GM23248 (cell line): ENCODE data around the gene SPSB4. TPM values are rescaled to one million over a fixed set of nuclear protein-coding genes. Genes with fewer than 3 reads are reported as not detected.

Source experiments
- DNase-seq: peaks from one replicate; pipeline ENCODE4 v3.0.0-alpha.2; 2015
- H2AFZ ChIP-seq: fragments of 200-600 bp; sonication (generic); 2 replicates; pipeline ENCODE4 v1.6.1; 2016; ENCODE audit warnings: antibody characterized with exemption
- H3F3A ChIP-seq: fragments of 200-600 bp; sonication (generic); 2 replicates; pipeline ENCODE4 v1.6.1; 2016; ENCODE audit warnings: mild to moderate bottlenecking, antibody characterized with exemption, mixed run types; ENCODE audit not compliant: insufficient read depth
- H3K27ac ChIP-seq: fragments of 200-600 bp; sonication (generic); 2 replicates; pipeline ENCODE4 v1.5.1; 2016; ENCODE audit warnings: mild to moderate bottlenecking
- H3K27me3 ChIP-seq: fragments of 200-600 bp; sonication (generic); replicated peaks from 2 replicates; pipeline ENCODE4 v1.6.1; 2016; ENCODE audit warnings: mild to moderate bottlenecking; ENCODE audit not compliant: insufficient read depth
- H3K36me3 ChIP-seq: fragments of 200-600 bp; sonication (generic); 2 replicates; pipeline ENCODE4 v1.6.1; 2016; ENCODE audit warnings: low read depth, mild to moderate bottlenecking
- H3K4me1 ChIP-seq: fragments of 200-600 bp; sonication (generic); 2 replicates; pipeline ENCODE4 v1.6.1; 2016; ENCODE audit warnings: mild to moderate bottlenecking; ENCODE audit not compliant: insufficient read depth
- H3K4me2 ChIP-seq: fragments of 200-600 bp; sonication (generic); one replicate; pipeline ENCODE4 v1.6.1; 2016; ENCODE audit warnings: mild to moderate bottlenecking; ENCODE audit not compliant: unreplicated experiment
- H3K4me3 ChIP-seq: fragments of 200-600 bp; sonication (generic); 2 replicates; pipeline ENCODE4 v1.5.1; 2016; ENCODE audit warnings: mild to moderate bottlenecking
- H3K79me2 ChIP-seq: fragments of 200-600 bp; sonication (generic); 2 replicates; pipeline ENCODE4 v1.6.1; 2016; ENCODE audit warnings: mild to moderate bottlenecking; ENCODE audit not compliant: insufficient read depth
- H3K9ac ChIP-seq: fragments of 200-600 bp; sonication (generic); 2 replicates; pipeline ENCODE4 v1.6.1; 2016; ENCODE audit warnings: mild to moderate bottlenecking
- H3K9me2 ChIP-seq: fragments of 200-600 bp; sonication (generic); 2 replicates; pipeline ENCODE4 v1.6.1; 2016; ENCODE audit warnings: mixed run types, mild to moderate bottlenecking, moderate library complexity; ENCODE audit not compliant: insufficient read depth
- H3K9me3 ChIP-seq: fragments of 200-600 bp; sonication (generic); one replicate; pipeline ENCODE4 v1.6.1; 2017; ENCODE audit warnings: low read depth
- H4K20me1 ChIP-seq: fragments of 200-600 bp; sonication (generic); 2 replicates; pipeline ENCODE4 v1.6.0; 2016; ENCODE audit not compliant: insufficient read depth
- EZH2 ChIP-seq: fragments of 200-600 bp; sonication (generic); IDR thresholded peaks from 2 replicates; pipeline ENCODE4 v1.6.1; 2018; ENCODE audit warnings: antibody characterized with exemption, mild to moderate bottlenecking; ENCODE audit not compliant: insufficient read depth, poor library complexity, severe bottlenecking
- EZH2phosphoT487 ChIP-seq: fragments of 200-600 bp; sonication (generic); IDR thresholded peaks from 2 replicates; pipeline ENCODE4 v1.6.1; 2018; ENCODE audit warnings: antibody characterized with exemption, moderate library complexity, mild to moderate bottlenecking, low read depth; ENCODE audit not compliant: insufficient read depth
- WGBS, 2 experiments: methylation state at CpG; one replicate each; pipeline ENCODE4 v1.1.6; 2015 to 2017; ENCODE audit warnings: low lambda C conversion rate in 2 of 2, low coverage in 1 of 2; ENCODE audit errors: missing lambda C conversion rate in 2 of 2; 5-methylcytosine and 5-hydroxymethylcytosine counted together
- in situ Hi-C: fragments of 300-500 bp; cut with MboI; formaldehyde crosslinking; loops from 2 replicates; pipeline ENCODE4 v1.15.0; 2020
- polyA plus RNA-seq: library from polyadenylated mRNA; unstranded; fragments of >200 nt; fragmentation: Nextera tagmentation; extraction: Ambion mirVana; gene quantifications from 2 replicates; pipeline ENCODE4 v1.2.1, GENCODE V29; 2016
- total RNA-seq: library from RNA; depleted of rRNA; stranded (reverse); fragments of >200 nt; shearing (Covaris generic); gene quantifications from 2 replicates; pipeline ENCODE4 v1.2.3, GENCODE V29; 2014

The SPSB4 gene
- total and polyA plus RNA-seq, 2 experiments from 2014 or later: not detected

- Histone ChIP-seq H2AFZ (no peak overlapping the region), H3K27ac (no peak overlapping the region), H3F3A (no peaks in the 10 kb centered on the region), H3K4me2 (no peak overlapping the region), H3K4me3 (no peak overlapping the region), H3K9ac (no peak overlapping the region), H3K4me1 (no peaks in the 10 kb centered on the region), H3K9me2 (no peaks in the 10 kb centered on the region), H3K9me3 (no peaks in the 10 kb centered on the region), H3K36me3 (no peaks in the 10 kb centered on the region), H3K79me2 (no peaks in the 10 kb centered on the region), H4K20me1 (no peaks in the 10 kb centered on the region), H3K27me3 (peaks cover 32% of the 10 kb centered on the region)
- in situ Hi-C loops: no loop called here
- no peak for TF ChIP-seq EZH2phosphoT487
- no peak for TF ChIP-seq EZH2
- no peak for DNase-seq
- 72 to 81% methylated on average over 7 of the region's 7 CpGs for WGBS, 2 experiments
Measured at GRCh38 chr3:141056751-141057171, 5.6 kb downstream of the SPSB4 start.

- no peaks in the 10 kb centered on the region for H3K36me3 ChIP-seq
- no peak overlapping the region for H3K27ac ChIP-seq
- 53 to 64% methylated on average over 7 of the region's 7 CpGs for WGBS, 2 experiments
- no peak for DNase-seq
- H3F3A ChIP-seq: no peaks in the 10 kb centered on the region
- no peaks in the 10 kb centered on the region for H3K4me1 ChIP-seq
- H3K9ac ChIP-seq: no peak overlapping the region
- H4K20me1 ChIP-seq: no peaks in the 10 kb centered on the region
- TF ChIP-seq EZH2 (no peak), EZH2phosphoT487 (no peak)
- H3K4me3 ChIP-seq: no peak overlapping the region
- no peak overlapping the region for H2AFZ ChIP-seq
- H3K27me3 ChIP-seq: peaks cover 27% of the 10 kb centered on the region
- in situ Hi-C loops: no loop called here
- H3K4me2 ChIP-seq: no peak overlapping the region
- H3K79me2 ChIP-seq: no peaks in the 10 kb centered on the region
- H3K9me3 ChIP-seq: no peaks in the 10 kb centered on the region
- H3K9me2 ChIP-seq: no peaks in the 10 kb centered on the region
Measured at GRCh38 chr3:141057436-141057835, 6.3 kb downstream of the SPSB4 start.

- Histone ChIP-seq H3K36me3 (no peaks in the 10 kb centered on the region), H3K79me2 (no peaks in the 10 kb centered on the region), H3K4me2 (no peak overlapping the region), H3F3A (no peaks in the 10 kb centered on the region), H3K4me1 (no peaks in the 10 kb centered on the region), H3K9ac (no peak overlapping the region), H3K9me2 (no peaks in the 10 kb centered on the region), H4K20me1 (no peaks in the 10 kb centered on the region), H3K27ac (no peak overlapping the region), H3K4me3 (no peak overlapping the region), H3K9me3 (no peaks in the 10 kb centered on the region), H2AFZ (no peak overlapping the region), H3K27me3 (peaks cover 28% of the 10 kb centered on the region)
- WGBS, 2 experiments: 55 to 58% methylated on average over 8 of the region's 8 CpGs
- in situ Hi-C loops: no loop called here
- DNase-seq: no peak
- no peak for TF ChIP-seq EZH2
- no peak for TF ChIP-seq EZH2phosphoT487
Measured at GRCh38 chr3:141057946-141058800, 7.0 kb downstream of the SPSB4 start.

- no peak for DNase-seq
- no peak overlapping the region for H3K4me2 ChIP-seq
- H3K79me2 ChIP-seq: no peaks in the 10 kb centered on the region
- no peak overlapping the region for H3K4me3 ChIP-seq
- H2AFZ ChIP-seq: no peak overlapping the region
- H3K4me1 ChIP-seq: no peaks in the 10 kb centered on the region
- no peak overlapping the region for H3K27ac ChIP-seq
- WGBS, 2 experiments: 25 to 38% methylated on average over 2 of the region's 2 CpGs
- no peaks in the 10 kb centered on the region for H3K9me3 ChIP-seq
- TF ChIP-seq EZH2: no peak
- TF ChIP-seq EZH2phosphoT487: no peak
- H3K36me3 ChIP-seq: no peaks in the 10 kb centered on the region
- H4K20me1 ChIP-seq: no peaks in the 10 kb centered on the region
- H3F3A ChIP-seq: no peaks in the 10 kb centered on the region
- in situ Hi-C loops: no loop called here
- H3K9ac ChIP-seq: no peak overlapping the region
- peaks cover 20% of the 10 kb centered on the region for H3K27me3 ChIP-seq
- H3K9me2 ChIP-seq: no peaks in the 10 kb centered on the region
Measured at GRCh38 chr3:141058996-141059395, 7.8 kb downstream of the SPSB4 start.
